ENCODE measurements around the gene MYH7.
A peak's percentile ranks its signal among the peaks of the same experiment; 100 is the strongest.
"Not testable (repeated sequence)": the region's sequence is repeated elsewhere in the genome, so short reads cannot be mapped to it uniquely, and the experiment has no call there.

The MYH7 gene

GRCh38 chr14:23403908-23404307, 31.6 kb downstream of the MYH7 start:
- Histone ChIP-seq H3K27ac (no peak overlapping the region), H3K9me3 (ENCODE audit: low read depth, low read length) (no peaks in the 10 kb centered on the region), H3K9ac (ENCODE audit: insufficient read length) (no peak overlapping the region), H3K36me3 (ENCODE audit: insufficient read depth, low read length) (no peaks in the 10 kb centered on the region), H3K4me3 (no peak overlapping the region)
- no peak for DNase-seq (ENCODE audit: low read depth, low spot score)
- TF ChIP-seq FOXP2 (optimal IDR thresholded peaks at IDR 0.05; ENCODE audit: control extremely low read depth, extremely low read length, insufficient read depth) (no peak), EZH2 (IDR thresholded peaks at IDR 0.05) (no peak), POLR2AphosphoS5 (IDR thresholded peaks at IDR 0.05; ENCODE audit: borderline replicate concordance, low read depth, low read length) (no peak)

- TF ChIP-seq EZH2 (IDR thresholded peaks at IDR 0.05) = no peak
- H3K27ac ChIP-seq = no peak overlapping the region
- H3K9ac ChIP-seq (ENCODE audit: insufficient read length) = no peak overlapping the region
- H3K36me3 ChIP-seq (ENCODE audit: insufficient read depth, low read length) = no peaks in the 10 kb centered on the region
- no peak for DNase-seq (ENCODE audit: low read depth, low spot score)
- H3K9me3 ChIP-seq (ENCODE audit: low read depth, low read length) = no peaks in the 10 kb centered on the region
- H3K4me3 ChIP-seq = no peak overlapping the region
Observed at GRCh38 chr14:23403139-23403438, 32.4 kb downstream of the MYH7 start.

GRCh38 chr14:23402296-23403138, 32.9 kb downstream of the MYH7 start:
- Histone ChIP-seq H3K27ac (no peak overlapping the region), H3K36me3 (ENCODE audit: insufficient read depth, low read length) (no peaks in the 10 kb centered on the region), H3K9ac (ENCODE audit: insufficient read length) (no peak overlapping the region), H3K4me3 (peak overlapping the region; percentile 51; the same call in 1 of the 2 replicates), H3K9me3 (ENCODE audit: low read depth, low read length) (no peaks in the 10 kb centered on the region)
- no peak for DNase-seq (ENCODE audit: low read depth, low spot score)
- TF ChIP-seq EZH2 (IDR thresholded peaks at IDR 0.05) (no peak), FOXP2 (optimal IDR thresholded peaks at IDR 0.05; ENCODE audit: control extremely low read depth, extremely low read length, insufficient read depth) (no peak), POLR2AphosphoS5 (IDR thresholded peaks at IDR 0.05; ENCODE audit: borderline replicate concordance, low read depth, low read length) (no peak)

- DNase-seq (ENCODE audit: low read depth, low spot score) = no peak
- no peak overlapping the region for H3K4me3 ChIP-seq
- no peaks in the 10 kb centered on the region for H3K36me3 ChIP-seq (ENCODE audit: insufficient read depth, low read length)
- no peak overlapping the region for H3K27ac ChIP-seq
- no peaks in the 10 kb centered on the region for H3K9me3 ChIP-seq (ENCODE audit: low read depth, low read length)
- no peak overlapping the region for H3K9ac ChIP-seq (ENCODE audit: insufficient read length)
- no peak for TF ChIP-seq POLR2AphosphoS5 (IDR thresholded peaks at IDR 0.05; ENCODE audit: borderline replicate concordance, low read depth, low read length)
- no peak for TF ChIP-seq FOXP2 (optimal IDR thresholded peaks at IDR 0.05; ENCODE audit: control extremely low read depth, extremely low read length, insufficient read depth)
- TF ChIP-seq EZH2 (IDR thresholded peaks at IDR 0.05) = no peak
Observed at GRCh38 chr14:23401291-23401690, 34.2 kb downstream of the MYH7 start.

GRCh38 chr14:23400496-23401149, 34.8 kb downstream of the MYH7 start:
- not testable (repeated sequence) for H3K36me3 ChIP-seq (ENCODE audit: insufficient read depth, low read length); H3K9ac ChIP-seq (ENCODE audit: insufficient read length); H3K4me3 ChIP-seq; DNase-seq (ENCODE audit: low read depth, low spot score); H3K27ac ChIP-seq; H3K9me3 ChIP-seq (ENCODE audit: low read depth, low read length)

GRCh38 chr14:23399591-23399990, 35.9 kb downstream of the MYH7 start:
- no peak for TF ChIP-seq EZH2 (IDR thresholded peaks at IDR 0.05)
- TF ChIP-seq FOXP2 (optimal IDR thresholded peaks at IDR 0.05; ENCODE audit: control extremely low read depth, extremely low read length, insufficient read depth) = no peak
- no peak for TF ChIP-seq POLR2AphosphoS5 (IDR thresholded peaks at IDR 0.05; ENCODE audit: borderline replicate concordance, low read depth, low read length)
- Histone ChIP-seq H3K27ac (no peak overlapping the region), H3K36me3 (ENCODE audit: insufficient read depth, low read length) (no peaks in the 10 kb centered on the region), H3K4me3 (no peak overlapping the region), H3K9ac (ENCODE audit: insufficient read length) (no peak overlapping the region), H3K9me3 (ENCODE audit: low read depth, low read length) (no peaks in the 10 kb centered on the region)
- no peak for DNase-seq (ENCODE audit: low read depth, low spot score)

GRCh38 chr14:23399136-23399535, 36.3 kb downstream of the MYH7 start:
- Histone ChIP-seq H3K9ac (ENCODE audit: insufficient read length) (no peak overlapping the region), H3K36me3 (ENCODE audit: insufficient read depth, low read length) (no peaks in the 10 kb centered on the region), H3K4me3 (no peak overlapping the region), H3K9me3 (ENCODE audit: low read depth, low read length) (no peaks in the 10 kb centered on the region), H3K27ac (no peak overlapping the region)
- no peak for DNase-seq (ENCODE audit: low read depth, low spot score)
- TF ChIP-seq POLR2AphosphoS5 (IDR thresholded peaks at IDR 0.05; ENCODE audit: borderline replicate concordance, low read depth, low read length) (no peak), FOXP2 (optimal IDR thresholded peaks at IDR 0.05; ENCODE audit: control extremely low read depth, extremely low read length, insufficient read depth) (no peak), EZH2 (IDR thresholded peaks at IDR 0.05) (no peak)

GRCh38 chr14:23398348-23398747, 37.1 kb downstream of the MYH7 start:
- Histone ChIP-seq H3K27ac (no peak overlapping the region), H3K9me3 (ENCODE audit: low read depth, low read length) (no peaks in the 10 kb centered on the region), H3K36me3 (ENCODE audit: insufficient read depth, low read length) (no peaks in the 10 kb centered on the region), H3K9ac (ENCODE audit: insufficient read length) (no peak overlapping the region), H3K4me3 (no peak overlapping the region)
- TF ChIP-seq FOXP2 (optimal IDR thresholded peaks at IDR 0.05; ENCODE audit: control extremely low read depth, extremely low read length, insufficient read depth) (no peak), POLR2AphosphoS5 (IDR thresholded peaks at IDR 0.05; ENCODE audit: borderline replicate concordance, low read depth, low read length) (no peak), EZH2 (IDR thresholded peaks at IDR 0.05) (no peak)
- DNase-seq (ENCODE audit: low read depth, low spot score) = no peak

All from SK-N-MC (cell line).